Nucleus accumbens (tissue), 56 donors: Measurements from ENCODE around the gene CERS6.

Experiments
- DNase-seq, 56 donors: peaks; one replicate each; lab custom pipeline; 2025; lab: John Stamatoyannopoulos, UW

The CERS6 gene

GRCh38 chr2:168712053-168712452, 256.0 kb downstream of the CERS6 start:
- DNase-seq: no peak

- DNase-seq: no peak
Measured at GRCh38 chr2:168713325-168713724, 257.3 kb downstream of the CERS6 start.

GRCh38 chr2:168715849-168716248, 259.8 kb downstream of the CERS6 start:
- no peak for DNase-seq

GRCh38 chr2:168716839-168717238, 260.8 kb downstream of the CERS6 start:
- DNase-seq: no peak

- no peak for DNase-seq
Measured at GRCh38 chr2:168717790-168718502, 261.9 kb downstream of the CERS6 start.

- no peak for DNase-seq
Measured at GRCh38 chr2:168718622-168719021, 262.6 kb downstream of the CERS6 start.

- no peak for DNase-seq
Measured at GRCh38 chr2:168719446-168719845, 263.4 kb downstream of the CERS6 start.

GRCh38 chr2:168722592-168722991, 266.5 kb downstream of the CERS6 start:
- DNase-seq: no peak

GRCh38 chr2:168723275-168723899, 267.3 kb downstream of the CERS6 start:
- no peak for DNase-seq

- no peak for DNase-seq
Measured at GRCh38 chr2:168726375-168726774, 270.3 kb downstream of the CERS6 start.

GRCh38 chr2:168727904-168728470, 271.9 kb downstream of the CERS6 start:
- no peak for DNase-seq

GRCh38 chr2:168729455-168729854, 273.4 kb downstream of the CERS6 start:
- DNase-seq: no peak

GRCh38 chr2:168730344-168730743, 274.3 kb downstream of the CERS6 start:
- DNase-seq: no peak

GRCh38 chr2:168731002-168731401, 274.9 kb downstream of the CERS6 start:
- DNase-seq: peak in 10 of 56 donors; percentile 4 to 47 (median 30)

GRCh38 chr2:168731616-168732015, 275.5 kb downstream of the CERS6 start:
- peak in 1 of 56 donors; percentile 29 for DNase-seq

GRCh38 chr2:168732100-168732499, 276.0 kb downstream of the CERS6 start:
- DNase-seq: no peak

- DNase-seq: no peak
Measured at GRCh38 chr2:168732506-168732905, 276.4 kb downstream of the CERS6 start.

- DNase-seq: no peak
Measured at GRCh38 chr2:168734199-168734760, 278.2 kb downstream of the CERS6 start.

- no peak for DNase-seq
Measured at GRCh38 chr2:168736649-168737445, 280.8 kb downstream of the CERS6 start.

- DNase-seq: no peak
Measured at GRCh38 chr2:168738062-168738461, 282.0 kb downstream of the CERS6 start.

GRCh38 chr2:168740360-168740759, 284.3 kb downstream of the CERS6 start:
- no peak for DNase-seq
